Esophagus (tissue), 2 donors: ENCODE data around the gene GFOD1. TPM values are rescaled to one million over a fixed set of nuclear protein-coding genes. Genes with fewer than 3 reads are reported as not detected.
"Not testable (repeated sequence)": the region's sequence is repeated elsewhere in the genome, so short reads cannot be mapped to it uniquely, and the experiment has no call there.

ENCODE experiments used
- H3K27ac ChIP-seq, 2 donors: one replicate each; pipeline ENCODE4 v1.5.1; 2013; ENCODE audit warnings: low read depth in 2 of 2, mild to moderate bottlenecking in 2 of 2, inconsistent platforms in 1 of 2, low read length in 1 of 2, moderate library complexity in 1 of 2
- H3K27me3 ChIP-seq, 2 donors: one replicate each; pipeline ENCODE4 v1.6.1; 2013; ENCODE audit warnings: low read length in 2 of 2, control low read depth in 1 of 2, mild to moderate bottlenecking in 1 of 2; ENCODE audit not compliant: insufficient read depth in 2 of 2, control insufficient read depth in 1 of 2
- H3K36me3 ChIP-seq, 2 donors: one replicate each; pipeline ENCODE4 v1.6.1; 2013; ENCODE audit warnings: low read length in 1 of 2; ENCODE audit not compliant: control insufficient read depth in 2 of 2, insufficient read depth in 2 of 2
- H3K4me1 ChIP-seq, 2 donors: one replicate each; pipeline ENCODE4 v1.6.1; 2013; ENCODE audit warnings: low read length in 1 of 2; ENCODE audit not compliant: control insufficient read depth in 2 of 2, insufficient read depth in 2 of 2
- H3K4me3 ChIP-seq, 2 donors: one replicate each; pipeline ENCODE4 v1.5.1; 2013; ENCODE audit warnings: low read length in 2 of 2, mild to moderate bottlenecking in 2 of 2, low read depth in 1 of 2, moderate library complexity in 1 of 2
- H3K9me3 ChIP-seq, 2 donors: one replicate each; pipeline ENCODE4 v1.6.1; 2013; ENCODE audit warnings: mild to moderate bottlenecking in 2 of 2, low read depth in 1 of 2, low read length in 1 of 2, moderate library complexity in 1 of 2; ENCODE audit not compliant: control insufficient read depth in 2 of 2, insufficient read depth in 1 of 2
- WGBS, 2 donors: extraction: QIAGEN DNeasy Blood & Tissue Kit; methylation state at CpG; one replicate each; pipeline ENCODE4 v1.1.7; 2013; 5-methylcytosine and 5-hydroxymethylcytosine counted together
- polyA plus RNA-seq, 2 donors: library from polyadenylated mRNA; stranded (reverse); fragments of 200-250 nt; gene quantifications; one replicate each; pipeline ENCODE4 v1.2.3, GENCODE V29; 2013
- donor health status: healthy with polysubstance abuse.
- donor health status: Bipolar disorder and iron deficiency.

Gene GFOD1
- polyA plus RNA-seq, 2 donors, result 4.2 to 6.8 TPM

DNA sequence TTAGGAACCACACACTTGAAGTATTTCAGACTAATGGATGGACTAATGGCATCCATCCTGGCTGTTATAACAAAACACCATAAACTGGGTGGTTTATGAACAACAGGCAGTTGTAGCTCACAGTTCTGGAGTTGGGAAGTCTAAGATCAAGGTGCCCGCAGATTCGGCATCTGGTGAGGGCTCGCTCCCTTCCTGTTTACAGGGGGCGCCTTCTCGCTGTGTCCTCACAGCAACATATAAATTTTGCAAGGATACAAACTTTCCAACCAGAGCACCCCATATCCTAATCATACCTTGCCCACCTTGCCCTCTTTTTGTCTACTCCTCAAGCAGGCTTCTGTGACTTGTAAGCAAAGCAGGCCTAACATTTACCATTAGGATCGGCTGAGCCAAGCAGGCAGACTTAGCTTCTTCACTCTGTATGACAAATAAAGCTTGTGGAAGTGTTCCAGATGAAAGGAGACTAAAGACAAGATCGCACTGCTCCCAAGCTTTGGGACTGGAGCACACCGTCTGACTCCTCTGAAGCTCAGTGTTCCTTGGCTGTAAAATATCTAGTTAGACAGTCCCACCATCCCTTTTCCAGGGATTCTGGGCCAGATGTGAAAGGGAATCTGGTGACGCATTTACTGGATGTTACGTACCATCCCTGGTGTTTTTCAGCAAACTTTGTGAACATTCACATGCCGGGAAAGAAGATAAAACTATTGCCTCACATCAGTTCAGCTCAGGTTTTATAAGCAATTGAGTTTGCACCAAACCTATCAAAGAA is 34.9 kb downstream of the GFOD1 start:
- Histone ChIP-seq H3K36me3 (peaks cover 0 to 6% of the 10 kb centered on the region in 2 donors), H3K27me3 (no peaks in the 10 kb centered on the region), H3K4me1 (peaks cover 0 to 14% of the 10 kb centered on the region in 2 donors), H3K4me3 (no peak overlapping the region), H3K27ac (peak overlapping the region; percentile 25 to 50), H3K9me3 (no peaks in the 10 kb centered on the region)
- WGBS, 2 donors, result 93% methylated on average over 11 of the region's 11 CpGs

DNA sequence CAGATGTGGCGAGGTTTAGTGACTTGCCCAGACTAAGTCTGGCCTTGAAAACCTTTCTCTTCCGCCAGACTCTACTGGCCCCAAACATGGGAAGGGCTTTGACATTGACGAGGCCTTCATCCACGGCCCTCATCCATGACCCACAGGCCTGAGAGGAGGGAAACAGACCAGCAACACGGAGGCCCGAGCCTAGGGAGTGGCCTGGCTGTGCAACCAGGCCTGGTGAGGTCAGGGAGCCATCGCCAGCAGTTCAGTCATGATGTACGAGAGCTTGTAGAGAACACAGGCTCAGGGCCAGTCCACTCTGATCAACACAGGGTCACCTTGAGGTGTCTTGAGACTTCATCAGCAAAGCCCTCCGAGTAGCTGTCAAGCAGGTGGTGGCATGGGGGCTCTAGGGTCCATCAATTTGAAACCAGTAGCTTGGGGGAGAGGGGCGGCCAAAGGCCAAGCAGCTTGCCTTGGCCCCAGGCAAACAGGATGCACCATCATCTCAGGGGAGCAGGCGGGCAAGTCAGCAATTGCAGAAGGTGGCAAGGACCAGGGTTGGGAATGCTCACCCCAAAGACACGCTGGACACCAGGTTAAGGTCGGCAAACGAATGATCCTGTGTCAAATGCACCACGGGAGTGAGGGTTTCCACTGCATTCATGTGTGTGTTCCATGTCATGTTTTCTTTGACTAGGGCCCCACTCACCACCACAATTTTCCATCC is 36.1 kb downstream of the GFOD1 start:
- Histone ChIP-seq H3K9me3 (no peaks in the 10 kb centered on the region), H3K4me1 (peaks cover 0 to 16% of the 10 kb centered on the region in 2 donors), H3K4me3 (no peak overlapping the region), H3K27me3 (no peaks in the 10 kb centered on the region), H3K27ac (peak overlapping the region; percentile 56 to 66), H3K36me3 (peaks cover 0 to 6% of the 10 kb centered on the region in 2 donors)
- WGBS, 2 donors, result 91 to 93% methylated on average over 15 of the region's 15 CpGs

DNA sequence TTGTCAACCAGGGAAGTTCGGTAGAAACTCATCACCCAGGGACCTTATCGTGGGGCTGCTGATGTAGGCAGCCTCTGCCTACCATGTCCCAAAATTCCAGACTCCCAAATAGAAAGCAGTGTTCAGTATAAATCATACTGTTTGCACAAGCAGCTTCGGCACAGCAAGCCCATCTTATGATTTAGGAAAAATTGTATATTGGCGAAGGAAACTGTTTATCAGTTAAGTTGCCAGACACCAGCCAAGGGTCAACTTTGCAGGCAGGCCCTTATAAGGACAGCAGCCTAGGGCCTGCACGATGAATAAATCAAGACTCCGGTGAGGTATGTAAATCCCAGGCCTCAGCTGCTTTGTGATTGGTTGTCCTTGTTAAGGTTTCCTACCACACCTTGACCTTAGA is 36.8 kb downstream of the GFOD1 start:
- WGBS, 2 donors, result 75 to 87% methylated on average over 6 of the region's 6 CpGs
- Histone ChIP-seq H3K4me1 (peaks cover 0 to 17% of the 10 kb centered on the region in 2 donors), H3K4me3 (no peak overlapping the region), H3K9me3 (no peaks in the 10 kb centered on the region), H3K36me3 (peaks cover 0 to 6% of the 10 kb centered on the region in 2 donors), H3K27ac (peak overlapping the region; percentile 9 to 73), H3K27me3 (no peaks in the 10 kb centered on the region)

DNA sequence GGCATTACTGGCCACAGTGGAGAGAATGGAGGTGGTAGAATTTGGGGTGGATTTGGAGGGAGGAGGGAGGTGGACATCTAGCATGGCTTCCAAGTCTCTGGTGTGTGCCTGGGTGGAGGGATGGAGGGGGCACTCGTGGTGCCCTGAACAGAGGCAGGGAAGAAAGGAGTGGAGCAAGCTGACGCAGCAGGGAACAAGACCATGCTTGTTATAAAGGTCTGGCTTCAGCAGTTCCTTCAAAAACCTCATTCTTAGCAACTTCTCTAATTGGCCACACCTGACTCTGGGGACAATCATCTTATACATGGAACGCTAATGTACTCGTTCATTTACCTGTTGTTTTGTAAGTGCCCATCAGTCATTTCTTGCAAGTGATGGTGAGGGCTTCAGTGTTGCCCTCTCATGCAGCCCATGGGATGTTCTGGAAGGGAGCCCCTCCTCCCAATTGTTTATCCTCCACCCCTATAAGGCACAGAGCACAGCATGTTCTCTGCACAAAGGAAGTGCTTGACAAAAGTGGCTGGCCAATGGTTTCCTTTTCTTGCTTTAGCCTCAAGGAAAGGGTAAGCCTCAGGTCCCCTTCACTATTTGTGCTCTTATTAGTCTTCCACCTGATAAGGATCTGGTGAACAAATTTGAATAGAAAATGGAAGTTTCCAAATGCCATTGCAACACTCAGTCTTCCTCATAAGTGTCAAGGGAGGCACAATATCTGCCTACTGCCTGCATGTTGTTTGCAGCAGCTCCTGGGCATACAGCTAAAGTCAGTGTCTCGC is 39.3 kb downstream of the GFOD1 start:
- H3K4me1 ChIP-seq, result peaks cover 0 to 16% of the 10 kb centered on the region in 2 donors
- peaks cover 0 to 6% of the 10 kb centered on the region in 2 donors for H3K36me3 ChIP-seq
- 53 to 67% methylated on average over 5 of the region's 5 CpGs for WGBS, 2 donors
- no peak overlapping the region for H3K4me3 ChIP-seq
- H3K27me3 ChIP-seq, result no peaks in the 10 kb centered on the region
- H3K9me3 ChIP-seq, result no peaks in the 10 kb centered on the region
- H3K27ac ChIP-seq, result peak overlapping the region; percentile 49 to 76

DNA sequence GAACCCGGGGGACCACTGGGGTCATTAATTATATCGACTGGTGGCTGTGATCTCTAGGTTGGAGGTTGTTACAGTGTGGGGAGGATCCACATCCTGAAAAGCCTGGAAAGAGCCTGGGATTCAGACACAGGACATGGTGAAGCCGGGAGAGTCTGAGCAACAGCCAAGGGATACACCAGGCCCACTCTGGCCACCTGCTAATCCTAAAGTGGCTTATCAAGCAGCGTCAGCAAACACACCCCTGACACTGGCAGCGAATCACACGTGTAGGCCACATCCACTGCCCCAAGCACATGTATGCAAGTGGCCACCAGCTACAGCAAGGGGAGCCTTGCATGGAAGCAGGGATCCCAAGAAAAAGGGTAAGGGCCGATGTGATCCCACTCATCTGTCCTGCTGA is 41.0 kb downstream of the GFOD1 start:
- H3K27me3 ChIP-seq, result no peaks in the 10 kb centered on the region
- H3K4me1 ChIP-seq, result peaks cover 0 to 14% of the 10 kb centered on the region in 2 donors
- no peaks in the 10 kb centered on the region for H3K36me3 ChIP-seq
- 87 to 88% methylated on average over 7 of the region's 7 CpGs for WGBS, 2 donors
- H3K27ac ChIP-seq, result peak overlapping the region; percentile 50 to 65
- no peaks in the 10 kb centered on the region for H3K9me3 ChIP-seq
- no peak overlapping the region for H3K4me3 ChIP-seq

DNA sequence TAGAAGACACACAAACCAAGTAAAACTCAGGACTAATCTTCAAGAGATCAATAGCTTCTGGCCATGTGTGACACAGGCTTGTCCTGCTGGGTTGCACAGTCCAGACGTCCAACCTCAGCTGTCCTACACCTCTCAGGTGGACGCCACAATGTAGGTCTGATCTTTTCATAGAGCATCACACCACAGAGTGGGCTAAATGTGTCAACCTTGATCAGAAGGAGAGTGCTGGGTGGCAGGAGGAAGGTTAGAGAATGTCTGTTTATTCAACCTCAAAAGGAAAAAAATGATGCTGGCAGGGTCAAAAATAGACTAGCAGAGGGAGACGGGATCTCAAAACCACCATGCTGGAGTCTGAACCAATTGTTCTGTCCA is 41.7 kb downstream of the GFOD1 start:
- H3K4me1 ChIP-seq, result peaks cover 0 to 11% of the 10 kb centered on the region in 2 donors
- peak overlapping the region; percentile 65 to 79 for H3K27ac ChIP-seq
- no peaks in the 10 kb centered on the region for H3K36me3 ChIP-seq
- H3K27me3 ChIP-seq, result no peaks in the 10 kb centered on the region
- WGBS, 2 donors, result 63 to 71% methylated on average over 3 of the region's 3 CpGs
- no peaks in the 10 kb centered on the region for H3K9me3 ChIP-seq
- H3K4me3 ChIP-seq, result no peak overlapping the region

DNA sequence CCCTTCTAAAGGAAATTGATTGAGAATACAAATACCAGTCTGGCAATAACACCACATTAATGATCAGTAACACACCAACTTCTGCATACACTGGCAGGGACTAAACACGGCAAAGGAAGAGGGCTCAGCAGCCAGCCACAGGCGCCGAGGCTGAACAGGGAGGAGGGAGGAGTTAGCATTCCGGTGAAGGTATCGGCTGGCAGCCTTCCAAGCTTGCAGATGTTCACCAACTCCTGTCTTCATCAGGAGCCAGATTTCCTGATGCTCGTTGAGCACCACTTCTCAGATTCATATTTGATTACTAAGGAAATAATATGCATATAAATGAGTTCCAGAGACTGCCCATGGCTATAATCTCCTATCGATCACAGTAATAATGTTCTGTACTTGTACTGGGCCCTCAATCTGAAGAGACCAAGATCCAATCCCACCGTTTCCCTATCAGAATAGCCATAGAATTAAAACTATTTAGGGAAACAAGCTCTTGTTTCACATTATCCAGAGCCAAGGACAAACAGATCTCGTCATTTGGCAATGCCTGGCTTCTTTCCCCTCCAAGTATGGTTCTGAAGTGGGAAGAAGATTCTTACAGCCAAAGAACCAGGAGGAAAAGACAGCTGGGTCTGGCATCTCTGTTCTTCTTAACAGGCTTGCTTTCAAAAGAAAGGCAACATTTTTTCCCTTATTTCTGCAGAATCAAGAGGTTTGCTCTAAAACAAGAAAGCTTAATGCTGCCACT is 42.2 kb downstream of the GFOD1 start:
- Histone ChIP-seq H3K4me1 (peaks cover 0 to 11% of the 10 kb centered on the region in 2 donors), H3K4me3 (no peak overlapping the region), H3K27me3 (no peaks in the 10 kb centered on the region), H3K27ac (peak overlapping the region; percentile 76 to 79), H3K36me3 (no peaks in the 10 kb centered on the region), H3K9me3 (no peaks in the 10 kb centered on the region)
- WGBS, 2 donors, result 16% methylated on average over 9 of the region's 9 CpGs

DNA sequence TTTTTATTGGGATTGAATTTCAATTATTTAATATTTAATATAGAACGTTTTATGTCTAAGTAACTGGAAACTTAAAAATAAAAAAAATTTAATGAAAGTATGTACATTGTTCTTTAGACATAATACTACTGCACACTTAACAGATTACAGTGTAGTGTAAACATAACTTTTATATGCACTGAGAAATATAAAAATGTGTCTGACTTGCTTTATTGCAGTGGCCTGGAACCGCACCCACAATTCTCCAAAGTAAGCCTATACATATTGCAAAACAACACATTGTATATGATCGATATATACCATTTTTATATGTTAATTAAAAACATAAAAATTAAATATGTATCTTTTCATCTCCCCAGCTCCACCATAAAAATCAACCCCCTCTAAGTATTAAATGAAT is 42.8 kb downstream of the GFOD1 start:
- peaks cover 0 to 11% of the 10 kb centered on the region in 2 donors for H3K4me1 ChIP-seq
- 76 to 84% methylated on average over 3 of the region's 3 CpGs for WGBS, 2 donors
- H3K4me3 ChIP-seq, result no peak overlapping the region
- H3K27me3 ChIP-seq, result no peaks in the 10 kb centered on the region
- H3K9me3 ChIP-seq, result no peaks in the 10 kb centered on the region
- no peak overlapping the region for H3K27ac ChIP-seq
- no peaks in the 10 kb centered on the region for H3K36me3 ChIP-seq

DNA sequence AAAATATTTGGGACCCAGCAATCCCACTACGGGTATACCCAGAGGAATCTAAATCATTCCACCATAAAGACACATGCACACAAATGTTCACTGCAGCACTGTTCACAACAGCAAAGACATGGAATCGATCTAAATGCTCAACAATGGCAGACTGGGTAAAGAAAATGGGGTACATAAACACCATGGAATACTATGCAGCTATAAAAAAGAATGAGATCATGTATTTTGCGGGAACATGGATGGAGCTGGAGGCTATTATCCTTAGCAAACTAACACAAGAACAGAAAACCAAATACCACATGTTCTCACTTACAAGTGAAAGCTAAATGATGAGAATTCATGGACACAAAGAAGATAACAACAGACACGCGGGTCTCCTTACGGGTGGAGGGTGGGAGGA is 43.4 kb downstream of the GFOD1 start:
- WGBS, 2 donors, result 92 to 95% methylated on average over 6 of the region's 6 CpGs
- peaks cover 0 to 11% of the 10 kb centered on the region in 2 donors for H3K4me1 ChIP-seq

More for the DNA sequence above, 43.4 kb downstream of the GFOD1 start:
- H3K36me3 ChIP-seq, H3K27me3 ChIP-seq, H3K4me3 ChIP-seq, H3K9me3 ChIP-seq, H3K27ac ChIP-seq: not testable (repeated sequence)
